Activated CD8-positive, alpha-beta T cell treated with anti-CD3 and anti-CD28 coated beads, Interleukin-2, amount 10 ng/mL, durations not matched to agents 7 days and 5 days (primary cell): ENCODE results near the gene PACS1. TPM values are rescaled to one million over a fixed set of nuclear protein-coding genes. Genes with fewer than 3 reads are reported as not detected.
"Not testable (repeated sequence)": the region's sequence is repeated elsewhere in the genome, so short reads cannot be mapped to it uniquely, and the experiment has no call there.

Experiments
- ATAC-seq: fragments of 150-1000 bp; cut with Tn5 transposase; one replicate; pipeline ENCODE4 v1.10.0; 2021; ENCODE audit warnings: moderate library complexity
- CTCF ChIA-PET: fragments of 350-600 bp; sonication (Branson Sonifier 250); formaldehyde crosslinking; loops from one replicate; lab custom pipeline; 2021; ENCODE audit warnings: antibody characterized with exemption; lab: Charles Lee
- POLR2A ChIA-PET: fragments of 350-600 bp; sonication (Branson Sonifier 250); formaldehyde crosslinking; loops from one replicate; lab custom pipeline; 2021; ENCODE audit warnings: antibody characterized with exemption; lab: Charles Lee
- DNase-seq: peaks from one replicate; pipeline ENCODE4 v3.0.0-alpha.2; 2020
- H3K27ac Mint-ChIP-seq: one replicate; pipeline ENCODE4 v1.8.0; 2021; ENCODE audit warnings: mild to moderate bottlenecking, mixed read lengths
- H3K27me3 Mint-ChIP-seq: one replicate; pipeline ENCODE4 v1.8.0; 2021; ENCODE audit warnings: low read depth, mixed read lengths
- H3K36me3 Mint-ChIP-seq: one replicate; pipeline ENCODE4 v1.8.0; 2021; ENCODE audit warnings: low read depth, mixed read lengths
- H3K4me1 Mint-ChIP-seq: one replicate; pipeline ENCODE4 v1.8.0; 2021; ENCODE audit warnings: low read depth, mixed read lengths
- H3K4me3 Mint-ChIP-seq: one replicate; pipeline ENCODE4 v1.8.0; 2021; ENCODE audit warnings: mild to moderate bottlenecking, mixed read lengths
- H3K9me3 Mint-ChIP-seq: one replicate; pipeline ENCODE4 v1.8.0; 2022; ENCODE audit warnings: mixed read lengths; ENCODE audit not compliant: insufficient read depth
- total RNA-seq, 2 experiments: library from RNA; stranded (reverse); gene quantifications; one replicate each; pipeline ENCODE4 v1.2.3, GENCODE V29; 2021

Gene PACS1
- total RNA-seq, 2 experiments from 2014 or later = 84.6 to 91.6 TPM

GRCh38 chr11:66077927-66078326 is 7.9 kb downstream of the PACS1 start:
- POLR2A ChIA-PET = no interaction called here
- peaks cover 52% of the 10 kb centered on the region for H3K36me3 Mint-ChIP-seq

GRCh38 chr11:66078949-66079348 is 8.9 kb downstream of the PACS1 start:
- not testable (repeated sequence) for DNase-seq, ATAC-seq, H3K27me3 Mint-ChIP-seq, H3K4me3 Mint-ChIP-seq, H3K9me3 Mint-ChIP-seq
- ChIA-PET POLR2A (interaction anchor here (0.9 to 1.3 kb wide), 2 partner anchors 19 to 29 kb away, joined by 3 to 6 read pairs; no protein-coding TSS in a partner anchor), CTCF (interaction anchor here (0.6 to 6.6 kb wide), 7 partner anchors 9 to 58 kb away, joined by 3 to 88 read pairs (median 4); partner anchors contain the start of gene PACS1)
- H3K4me1 Mint-ChIP-seq = peaks cover 64% of the 10 kb centered on the region
- H3K36me3 Mint-ChIP-seq = peaks cover 52% of the 10 kb centered on the region
- peak overlapping the region; percentile 44 for H3K27ac Mint-ChIP-seq

More at GRCh38 chr11:66077927-66078326, 7.9 kb downstream of the PACS1 start:
- H3K4me1 Mint-ChIP-seq = peaks cover 60% of the 10 kb centered on the region
- DNase-seq (no peak), ATAC-seq (no peak)
- H3K27ac Mint-ChIP-seq = no peak overlapping the region
- CTCF ChIA-PET = interaction anchor here (0.6 to 6.6 kb wide), 4 partner anchors 8 to 56 kb away, joined by 3 to 88 read pairs (median 4); partner anchors contain the start of gene PACS1
- H3K27me3 Mint-ChIP-seq = no peaks in the 10 kb centered on the region
- no peak overlapping the region for H3K4me3 Mint-ChIP-seq
- no peaks in the 10 kb centered on the region for H3K9me3 Mint-ChIP-seq

DNA sequence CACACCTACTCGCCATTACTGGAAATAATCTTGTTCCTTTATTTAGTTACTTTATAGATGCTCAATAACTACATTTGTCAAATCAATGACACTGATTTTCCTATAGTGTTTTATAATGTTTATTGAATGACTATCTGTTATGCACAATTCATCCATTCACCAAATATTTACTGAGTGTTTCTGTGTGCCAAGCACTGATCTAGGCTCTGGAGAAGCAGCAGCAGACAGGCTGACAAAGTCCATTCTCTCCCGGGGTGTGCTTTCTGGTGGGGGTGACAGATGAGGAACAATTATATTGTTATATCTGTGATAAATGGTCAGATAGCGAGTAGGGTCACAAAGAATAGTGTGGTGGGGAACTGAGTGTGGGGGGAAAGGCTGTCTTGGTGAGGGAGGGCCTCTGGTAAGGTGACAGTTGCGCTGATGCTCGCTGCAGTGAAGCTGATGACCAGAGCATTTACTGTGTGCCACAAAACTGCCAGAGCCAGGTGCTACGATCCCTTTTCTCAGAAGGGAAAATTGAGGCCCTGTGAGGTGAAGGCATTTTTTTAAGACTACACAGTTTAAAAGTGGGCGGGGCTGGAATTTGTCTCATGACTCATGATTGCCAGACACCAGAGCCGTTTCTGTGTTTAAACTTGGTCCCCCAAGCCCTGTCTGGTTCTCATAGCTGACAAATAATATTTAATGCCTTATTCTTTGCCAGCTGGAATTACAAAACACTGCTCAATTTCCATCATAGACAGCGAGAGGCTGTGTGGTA is 10.2 kb downstream of the PACS1 start:
- H3K27me3 Mint-ChIP-seq = no peaks in the 10 kb centered on the region
- peak overlapping the region; percentile 84 for H3K4me3 Mint-ChIP-seq
- H3K9me3 Mint-ChIP-seq = no peaks in the 10 kb centered on the region
- H3K4me1 Mint-ChIP-seq = peaks cover 67% of the 10 kb centered on the region
- ChIA-PET CTCF (interaction anchor here (0.9 to 6.6 kb wide), 12 partner anchors 11 to 179 kb away, joined by 3 to 88 read pairs (median 6); partner anchors contain the start of gene PACS1), POLR2A (interaction anchor here (0.6 to 2.1 kb wide), 7 partner anchors 9 to 188 kb away, joined by 3 to 11 read pairs (median 5); partner anchors contain the start of genes BANF1, EIF1AD, RAB1B and SF3B2)
- peak; percentile 66 for DNase-seq
- H3K36me3 Mint-ChIP-seq = peaks cover 42% of the 10 kb centered on the region
- H3K27ac Mint-ChIP-seq = peak overlapping the region; percentile 98
- ATAC-seq = peak; percentile 47

- Mint-ChIP-seq H3K27me3 (no peaks in the 10 kb centered on the region), H3K36me3 (peaks cover 35% of the 10 kb centered on the region), H3K4me1 (peaks cover 67% of the 10 kb centered on the region), H3K4me3 (peak overlapping the region; percentile 84), H3K27ac (peak overlapping the region; percentile 98), H3K9me3 (no peaks in the 10 kb centered on the region)
- ATAC-seq (peak; percentile 94), DNase-seq (peak; percentile 89)
- POLR2A ChIA-PET = interaction anchor here (0.6 to 2.1 kb wide), 14 partner anchors 10 to 419 kb away, joined by 3 to 11 read pairs (median 4); partner anchors contain the start of genes BANF1, EIF1AD, RAB1B and RELA
- CTCF ChIA-PET = interaction anchor here (0.7 to 6.6 kb wide), 17 partner anchors 8 to 302 kb away, joined by 3 to 88 read pairs (median 6); partner anchors contain the start of gene PACS1
These were observed 11.4 kb downstream of the PACS1 start for GRCh38 chr11:66081505-66081904.

- H3K9me3 Mint-ChIP-seq = no peaks in the 10 kb centered on the region
- H3K36me3 Mint-ChIP-seq = peaks cover 23% of the 10 kb centered on the region
- ATAC-seq (no peak), DNase-seq (no peak)
- H3K27ac Mint-ChIP-seq = peak overlapping the region; percentile 35
- POLR2A ChIA-PET = interaction anchor here (1.7 kb wide), 1 partner anchor 12 kb away, joined by 4 read pairs; no protein-coding TSS in a partner anchor
- CTCF ChIA-PET = interaction anchor here (0.7 to 6.6 kb wide), 5 partner anchors 14 to 175 kb away, joined by 3 to 88 read pairs (median 3); partner anchors contain the start of gene PACS1
- no peaks in the 10 kb centered on the region for H3K27me3 Mint-ChIP-seq
- no peak overlapping the region for H3K4me3 Mint-ChIP-seq
- H3K4me1 Mint-ChIP-seq = peaks cover 66% of the 10 kb centered on the region
These were observed 13.1 kb downstream of the PACS1 start for GRCh38 chr11:66082946-66083698.

DNA sequence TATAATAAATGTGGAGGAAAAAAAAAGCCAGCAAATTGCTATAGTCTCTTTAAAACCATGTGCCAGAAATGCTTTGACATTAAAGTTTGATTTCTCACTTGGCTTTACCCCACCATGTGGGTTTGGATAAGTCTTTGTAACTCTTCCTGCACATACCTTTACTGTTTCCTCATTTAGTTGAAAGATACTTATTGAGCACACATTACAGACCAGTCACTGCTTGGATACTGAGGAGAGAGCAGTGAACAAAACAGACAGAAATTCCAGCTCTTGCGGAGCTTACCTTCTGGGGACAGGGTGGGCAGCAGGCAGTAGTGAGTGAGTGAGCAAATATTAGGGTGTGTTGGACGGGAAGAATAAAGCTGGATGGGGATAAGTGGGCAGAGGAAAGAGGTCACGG is 13.7 kb downstream of the PACS1 start:
- Mint-ChIP-seq H3K27me3 (no peaks in the 10 kb centered on the region), H3K27ac (no peak overlapping the region), H3K36me3 (peaks cover 18% of the 10 kb centered on the region), H3K9me3 (no peaks in the 10 kb centered on the region), H3K4me1 (peaks cover 61% of the 10 kb centered on the region), H3K4me3 (no peak overlapping the region)
- POLR2A ChIA-PET = interaction anchor here (1.0 to 1.7 kb wide), 2 partner anchors 13 to 18 kb away, joined by 3 to 4 read pairs; no protein-coding TSS in a partner anchor
- CTCF ChIA-PET = interaction anchor here (0.9 to 1.4 kb wide), 3 partner anchors 17 to 175 kb away, joined by 3 read pairs; no protein-coding TSS in a partner anchor
- DNase-seq = no peak
- ATAC-seq = no peak

- no peak for ATAC-seq
- peaks cover 51% of the 10 kb centered on the region for H3K4me1 Mint-ChIP-seq
These were observed 14.9 kb downstream of the PACS1 start for GRCh38 chr11:66084821-66085475.

DNA sequence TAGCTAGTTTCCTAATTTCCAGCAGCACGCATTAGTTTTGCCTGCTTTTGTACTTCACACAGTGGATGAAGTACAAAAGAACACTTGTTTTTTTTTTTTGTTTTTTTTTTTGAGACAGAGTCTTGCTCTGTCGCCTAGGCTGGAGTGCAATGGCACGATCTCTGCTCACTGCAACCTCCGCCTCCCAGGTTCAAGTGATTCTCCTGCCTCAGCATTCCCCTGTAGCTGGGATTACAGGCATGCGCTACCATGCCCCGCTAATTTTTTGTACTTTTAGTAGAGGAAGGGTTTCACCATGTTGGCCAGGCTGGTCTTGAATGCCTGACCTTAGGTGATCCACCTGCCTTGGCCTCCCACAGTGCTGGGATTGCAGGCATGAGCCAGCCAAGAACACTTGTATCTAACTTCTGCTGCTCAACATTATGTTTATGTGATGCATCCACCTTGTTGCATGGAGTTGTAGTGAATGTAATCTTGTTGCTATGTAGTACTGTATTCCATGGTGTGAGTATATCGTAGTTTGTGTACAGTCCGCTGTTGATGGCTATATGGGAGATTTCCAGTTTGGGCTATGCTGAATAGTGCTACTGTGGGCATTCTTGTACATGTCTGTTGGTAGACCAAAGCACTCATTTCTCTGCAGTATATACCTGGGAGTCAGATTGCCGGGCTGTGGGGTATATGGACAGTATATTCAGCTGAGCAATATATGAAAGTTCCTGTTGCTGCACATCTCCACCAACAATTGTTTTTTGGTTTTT is 17.3 kb downstream of the PACS1 start:
- CTCF ChIA-PET = interaction anchor here (1.0 kb wide), 1 partner anchor 14 kb away, joined by 3 read pairs; no protein-coding TSS in a partner anchor
- Mint-ChIP-seq H3K4me3 (no peak overlapping the region), H3K27ac (no peak overlapping the region), H3K4me1 (peaks cover 28% of the 10 kb centered on the region), H3K9me3 (no peaks in the 10 kb centered on the region), H3K27me3 (no peaks in the 10 kb centered on the region), H3K36me3 (peaks cover 27% of the 10 kb centered on the region)
- no peak for DNase-seq
- ATAC-seq = no peak
- POLR2A ChIA-PET = no interaction called here

More at GRCh38 chr11:66084821-66085475, 14.9 kb downstream of the PACS1 start:
- ChIA-PET POLR2A (interaction anchor here (1.0 to 1.7 kb wide), 3 partner anchors 13 to 17 kb away, joined by 3 to 4 read pairs (median 3); no protein-coding TSS in a partner anchor), CTCF (interaction anchor here (1.0 kb wide), 1 partner anchor 14 kb away, joined by 3 read pairs; no protein-coding TSS in a partner anchor)
- no peak for DNase-seq
- Mint-ChIP-seq H3K4me3 (no peak overlapping the region), H3K36me3 (peaks cover 17% of the 10 kb centered on the region), H3K27me3 (no peaks in the 10 kb centered on the region), H3K27ac (no peak overlapping the region), H3K9me3 (no peaks in the 10 kb centered on the region)

- no peak for ATAC-seq
- H3K4me1 Mint-ChIP-seq = peaks cover 14% of the 10 kb centered on the region
- ChIA-PET POLR2A (interaction anchor here (0.6 to 1.2 kb wide), 4 partner anchors 13 to 37 kb away, joined by 3 read pairs; partner anchors contain the start of gene SF3B2), CTCF (interaction anchor here (0.8 to 1.5 kb wide), 5 partner anchors 10 to 297 kb away, joined by 3 to 4 read pairs (median 3); no protein-coding TSS in a partner anchor)
- no peak overlapping the region for H3K27ac Mint-ChIP-seq
- no peaks in the 10 kb centered on the region for H3K9me3 Mint-ChIP-seq
- no peaks in the 10 kb centered on the region for H3K27me3 Mint-ChIP-seq
- peaks cover 24% of the 10 kb centered on the region for H3K36me3 Mint-ChIP-seq
- DNase-seq = no peak
- H3K4me3 Mint-ChIP-seq = no peak overlapping the region
These were observed 19.0 kb downstream of the PACS1 start for GRCh38 chr11:66089067-66089466.

GRCh38 chr11:66090288-66090687 is 20.2 kb downstream of the PACS1 start:
- DNase-seq = no peak
- H3K36me3 Mint-ChIP-seq = peaks cover 24% of the 10 kb centered on the region
- H3K4me1 Mint-ChIP-seq = peaks cover 6% of the 10 kb centered on the region
- H3K27me3 Mint-ChIP-seq = no peaks in the 10 kb centered on the region
- CTCF ChIA-PET = interaction anchor here (1.5 kb wide), 1 partner anchor 296 kb away, joined by 3 read pairs; no protein-coding TSS in a partner anchor
- H3K27ac Mint-ChIP-seq = no peak overlapping the region
- H3K9me3 Mint-ChIP-seq = no peaks in the 10 kb centered on the region
- POLR2A ChIA-PET = no interaction called here
- no peak for ATAC-seq
- H3K4me3 Mint-ChIP-seq = no peak overlapping the region
